H1 (cell line): ENCODE results near the gene RRAD. TPM values are rescaled to one million over a fixed set of nuclear protein-coding genes. Genes with fewer than 3 reads are reported as not detected.
"Not testable (repeated sequence)": the region's sequence is repeated elsewhere in the genome, so short reads cannot be mapped to it uniquely, and the experiment has no call there.

Experiments used
- CTCF ChIA-PET: fragments of 300-600 bp; sonication (Branson Sonifier 250); formaldehyde crosslinking; loops from one replicate; lab custom pipeline; 2021; ENCODE audit not compliant: partially characterized antibody; lab: Charles Lee
- POLR2A ChIA-PET: fragments of 300-600 bp; sonication (Branson Sonifier 250); formaldehyde crosslinking; loops from one replicate; lab custom pipeline; 2021; ENCODE audit warnings: inconsistent platforms; ENCODE audit not compliant: partially characterized antibody; lab: Charles Lee
- DNase-seq, 2 experiments: peaks; one replicate each; pipeline versions ENCODE4 v3.0.0 to v3.0.0-alpha.2; 2010 to 2022; ENCODE audit warnings: low spot score in 2 of 2, low read depth in 1 of 2, mixed read lengths in 1 of 2
- FAIRE-seq: peaks from 2 replicates; lab custom pipeline; 2011; peaks lifted over from hg19 to GRCh38; lab: Jason Lieb, UNC
- H2AFZ ChIP-seq: 2 replicates; pipeline ENCODE4 v1.8.1; 2012; ENCODE audit warnings: low read length, inconsistent platforms
- H2AK5ac ChIP-seq: 2 replicates; pipeline ENCODE4 v1.6.1; 2013; ENCODE audit warnings: low read depth, low read length
- H2BK120ac ChIP-seq: replicated peaks from 2 replicates; pipeline ENCODE3; 2013; ENCODE audit warnings: low read depth, low read length, inconsistent platforms
- H2BK12ac ChIP-seq: 2 replicates; pipeline ENCODE4 v1.6.1; 2013; ENCODE audit warnings: low read depth, low read length
- H2BK15ac ChIP-seq: 2 replicates; pipeline ENCODE4 v1.6.1; 2013; ENCODE audit warnings: low read length
- H2BK20ac ChIP-seq: 2 replicates; pipeline ENCODE4 v1.6.1; 2013; ENCODE audit warnings: low read length
- H2BK5ac ChIP-seq: 2 replicates; pipeline ENCODE4 v1.6.1; 2013; ENCODE audit warnings: low read depth, low read length
- H3K14ac ChIP-seq: 2 replicates; pipeline ENCODE4 v1.6.1; 2013; ENCODE audit warnings: inconsistent platforms; ENCODE audit not compliant: insufficient read length
- H3K18ac ChIP-seq: 2 replicates; pipeline ENCODE4 v1.6.1; 2013; ENCODE audit warnings: low read length; ENCODE audit errors: extremely low read depth
- H3K23ac ChIP-seq: 2 replicates; pipeline ENCODE4 v1.6.1; 2013; ENCODE audit warnings: inconsistent platforms; ENCODE audit not compliant: insufficient read length
- H3K23me2 ChIP-seq: 2 replicates; pipeline ENCODE4 v1.6.1; 2013; ENCODE audit warnings: low read depth, low read length
- H3K27ac ChIP-seq: 2 replicates; pipeline ENCODE4 v1.6.1; 2011; ENCODE audit warnings: low read depth, low read length, inconsistent platforms
- H3K27me3 ChIP-seq, 4 experiments: replicated peaks in 1 of 4; 1 replicate in 1 of 4; 2 replicates in 3 of 4; pipeline versions ENCODE4 v1.6.1 to v1.8.1; 2011 to 2013; ENCODE audit warnings: low read length in 3 of 4, mild to moderate bottlenecking in 3 of 4, inconsistent platforms in 2 of 4, mixed read lengths in 2 of 4, moderate library complexity in 1 of 4; ENCODE audit not compliant: control insufficient read depth in 3 of 4, insufficient read depth in 3 of 4; ENCODE audit errors: extremely low read depth in 1 of 4
- H3K36me3 ChIP-seq, 4 experiments: 2 replicates each; pipeline versions ENCODE4 v1.6.1 to v1.8.1; 2011 to 2013; ENCODE audit warnings: mild to moderate bottlenecking in 4 of 4, low read length in 3 of 4, moderate library complexity in 2 of 4, control low read depth in 1 of 4, inconsistent platforms in 1 of 4; ENCODE audit not compliant: insufficient read depth in 4 of 4, control insufficient read depth in 2 of 4
- H3K4ac ChIP-seq: replicated peaks from 2 replicates; pipeline ENCODE3; 2013; ENCODE audit warnings: low read length, low read depth, mixed read lengths, inconsistent platforms; ENCODE audit not compliant: insufficient read length
- H3K4me1 ChIP-seq, 4 experiments: replicated peaks in 1 of 4; 1 replicate in 1 of 4; 2 replicates in 3 of 4; pipeline versions ENCODE4 v1.6.1 to v1.8.1; 2011 to 2013; ENCODE audit warnings: low read length in 3 of 4, inconsistent platforms in 2 of 4, mixed read lengths in 1 of 4; ENCODE audit not compliant: insufficient read depth in 4 of 4, control insufficient read depth in 3 of 4
- H3K4me2 ChIP-seq, 2 experiments: 2 replicates each; pipeline versions ENCODE4 v1.6.1 to v1.8.1; 2011 to 2013; ENCODE audit warnings: low read depth in 2 of 2, low read length in 2 of 2, control low read depth in 1 of 2, inconsistent platforms in 1 of 2, mild to moderate bottlenecking in 1 of 2; ENCODE audit not compliant: insufficient read depth in 1 of 2
- H3K4me3 ChIP-seq, 4 experiments: fragments of 200-600, 300-600 bp in 1 of 4; sonication (generic), shearing (Covaris generic), sonication (Bioruptor Twin) in 1 of 4; 2 replicates each; pipeline versions ENCODE4 v1.5.1 to v1.8.1; 2011 to 2016; ENCODE audit warnings: low read length in 4 of 4, low read depth in 3 of 4, control low read depth in 2 of 4, inconsistent platforms in 2 of 4, mild to moderate bottlenecking in 2 of 4, mixed read lengths in 1 of 4, moderate library complexity in 1 of 4; ENCODE audit not compliant: insufficient read depth in 2 of 4; ENCODE audit errors: extremely low read depth in 1 of 4
- H3K56ac ChIP-seq: replicated peaks from 2 replicates; pipeline ENCODE3; 2013; ENCODE audit warnings: low read depth, mild to moderate bottlenecking, mixed read lengths, low read length, inconsistent platforms; ENCODE audit not compliant: insufficient read length
- H3K79me1 ChIP-seq: 2 replicates; pipeline ENCODE4 v1.6.1; 2013; ENCODE audit warnings: low read depth, low read length, control low read depth
- H3K79me2 ChIP-seq, 2 experiments: 2 replicates each; pipeline versions ENCODE4 v1.6.1 to v1.8.1; 2012 to 2013; ENCODE audit warnings: low read length in 2 of 2, mild to moderate bottlenecking in 2 of 2, inconsistent platforms in 1 of 2; ENCODE audit not compliant: insufficient read depth in 2 of 2, control insufficient read depth in 1 of 2
- H3K9ac ChIP-seq, 4 experiments: replicated peaks in 1 of 4; 1 replicate in 1 of 4; 2 replicates in 3 of 4; pipeline versions ENCODE4 v1.6.1 to v1.8.1; 2011 to 2013; ENCODE audit warnings: low read depth in 3 of 4, low read length in 3 of 4, control low read depth in 2 of 4, mild to moderate bottlenecking in 2 of 4, moderate library complexity in 2 of 4, inconsistent platforms in 1 of 4; ENCODE audit errors: extremely low read depth in 1 of 4
- H3K9me3 ChIP-seq, 2 experiments: 2 replicates each; pipeline versions ENCODE4 v1.6.1 to v1.8.1; 2012 to 2013; ENCODE audit warnings: mild to moderate bottlenecking in 2 of 2, moderate library complexity in 2 of 2, control low read depth in 1 of 2, inconsistent platforms in 1 of 2, low read depth in 1 of 2, low read length in 1 of 2, mixed read lengths in 1 of 2; ENCODE audit not compliant: insufficient read depth in 2 of 2
- H4K20me1 ChIP-seq, 2 experiments: replicated peaks in 1 of 2; 2 replicates each; pipeline versions ENCODE3 to v1.8.1; 2011 to 2013; ENCODE audit warnings: inconsistent platforms in 2 of 2, low read length in 2 of 2, mild to moderate bottlenecking in 1 of 2; ENCODE audit not compliant: insufficient read depth in 2 of 2, control insufficient read depth in 1 of 2
- H4K5ac ChIP-seq: 2 replicates; pipeline ENCODE4 v1.6.1; 2013; ENCODE audit warnings: low read length, low read depth, mixed read lengths, inconsistent platforms; ENCODE audit not compliant: insufficient read length
- H4K8ac ChIP-seq: 2 replicates; pipeline ENCODE4 v1.8.0; 2013; ENCODE audit warnings: mild to moderate bottlenecking, moderate library complexity, low read length, inconsistent platforms; ENCODE audit not compliant: insufficient read depth; ENCODE audit errors: extremely low read depth
- H4K91ac ChIP-seq: replicated peaks from 2 replicates; pipeline ENCODE3; 2013; ENCODE audit warnings: low read length, mixed read lengths, inconsistent platforms; ENCODE audit not compliant: insufficient read length
- WGBS, 2 experiments: shearing (Covaris generic) in 1 of 2; methylation state at CpG; one replicate each; pipeline versions ENCODE4 v1.1.6 to v1.1.7; 2013 to 2015; ENCODE audit warnings: low lambda C conversion rate in 2 of 2, mixed read lengths in 2 of 2, inconsistent platforms in 1 of 2, low coverage in 1 of 2, missing lambda C conversion rate in 1 of 2; ENCODE audit not compliant: insufficient replicate concordance in 2 of 2, insufficient coverage in 1 of 2, insufficient read length in 1 of 2; ENCODE audit errors: extremely low coverage in 1 of 2, missing lambda C conversion rate in 1 of 2; 5-methylcytosine and 5-hydroxymethylcytosine counted together
- polyA plus RNA-seq, 7 experiments: library from polyadenylated mRNA; depleted of rRNA in 3 of 7; stranded (reverse) in 5 of 7; unstranded in 2 of 7; fragments of >200 nt in 5 of 7; fragments of 200-250 nt in 2 of 7; gene quantifications; 1 replicate in 5 of 7; 2 replicates in 1 of 7; 4 replicates in 1 of 7; pipeline versions ENCODE4 v1.2.1 to v1.2.3, GENCODE V29; 2011 to 2013; ENCODE audit warnings: missing spikeins in 2 of 7, mixed read lengths in 2 of 7
- total RNA-seq: library from RNA; stranded (reverse); fragmentation: NEBNext Ultra II Directional; extraction: Animal tissue kit (Norgen Biotek cat#: 25700); gene quantifications from 2 replicates; pipeline ENCODE4 v1.2.1, GENCODE V29; 2021

The RRAD gene
- total and polyA plus RNA-seq, 2 of the 8 experiments (the other 6 are each of a cell fraction or from before 2014, with no cell fraction given): 0.17 TPM; not detected in 1

DNA sequence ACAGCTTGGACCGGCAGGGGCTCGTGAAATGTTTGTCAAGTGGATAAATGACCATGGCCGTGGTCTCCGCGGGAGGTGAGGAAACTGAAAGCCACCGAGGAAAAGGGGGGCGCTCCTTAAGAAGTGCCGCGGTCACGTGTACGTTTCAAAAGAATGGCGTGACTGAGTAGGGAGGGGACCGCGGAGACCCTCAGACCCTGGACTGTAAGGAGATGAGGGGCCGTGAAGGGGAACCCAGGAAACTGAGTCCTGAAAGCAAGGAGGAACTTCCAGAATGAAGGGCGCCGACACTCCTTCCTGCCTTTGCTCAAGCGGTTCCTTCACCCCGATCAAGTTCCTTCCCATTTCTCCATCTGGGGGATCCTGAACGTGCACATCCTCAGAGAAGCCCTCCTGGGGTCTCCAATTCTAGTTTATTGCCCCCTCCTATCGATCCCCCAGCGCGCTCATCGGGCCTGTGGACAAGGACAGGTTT is 9.5 kb upstream of the RRAD start:
- Histone ChIP-seq H3K4me2 (peak overlapping the region; percentile 89 to 99), H2AFZ (peak overlapping the region; percentile 77; the same call in 1 of the 2 replicates), H3K4ac (peak overlapping the region; percentile 91), H2BK12ac (0 out of 2 replicates have a peak overlapping the region, but pooled peaks have one; percentile 84), H3K23me2 (peaks cover 15% of the 10 kb centered on the region; the same call in 1 of the 2 replicates), H4K91ac (peak overlapping the region; percentile 60), H3K9ac (peak overlapping the region; percentile 42 to 78 (median 60)), H3K18ac (peak overlapping the region; percentile 95; the same call in 1 of the 2 replicates), H3K4me3 (peak overlapping the region; percentile 79 to 92 (median 90))
- not testable (repeated sequence) for H3K36me3 ChIP-seq, H4K20me1 ChIP-seq, H4K5ac ChIP-seq, FAIRE-seq, H2AK5ac ChIP-seq, H2BK5ac ChIP-seq, H3K79me2 ChIP-seq, DNase-seq, H3K56ac ChIP-seq, H3K27ac ChIP-seq, H4K8ac ChIP-seq, H3K27me3 ChIP-seq, H3K9me3 ChIP-seq, H3K4me1 ChIP-seq, H3K14ac ChIP-seq, H2BK15ac ChIP-seq, H3K23ac ChIP-seq, H3K79me1 ChIP-seq, H2BK120ac ChIP-seq, H2BK20ac ChIP-seq
- ChIA-PET CTCF (interaction anchor here (2.9 to 5.5 kb wide), 3 partner anchors 25 to 37 kb away, joined by 10 to 44 read pairs (median 13); no protein-coding TSS in a partner anchor), POLR2A (interaction anchor here (0.5 to 1.8 kb wide), 2 partner anchors 55 to 178 kb away, joined by 3 to 5 read pairs; partner anchors contain the start of gene PDP2)
- 8% methylated on average over 17 of the region's 24 CpGs; no CpG with 5 or more reads in 1 of the 2 experiments for WGBS, 2 experiments
